ENCODE results near the gene LAMA2. TPM values are rescaled to one million over a fixed set of nuclear protein-coding genes. Genes with fewer than 3 reads are reported as not detected.
"Not testable (repeated sequence)": the region's sequence is repeated elsewhere in the genome, so short reads cannot be mapped to it uniquely, and the experiment has no call there.

Gene LAMA2
- total RNA-seq, 1 donor from 2014 or later = 0.23 TPM

- Mint-ChIP-seq H3K27ac (no peak overlapping the region), H3K27me3 (ENCODE audit: low read depth) (no peaks in the 10 kb centered on the region), H3K36me3 (ENCODE audit: low read depth) (no peaks in the 10 kb centered on the region), H3K4me3 (ENCODE audit: low read depth) (no peak overlapping the region), H3K9me3 (no peaks in the 10 kb centered on the region), H3K4me1 (ENCODE audit: low read depth) (no peaks in the 10 kb centered on the region)
- DNase-seq (ENCODE audit: low spot score) = no peak
- intact Hi-C loops (cut with micrococcal nuclease) = no loop called here
These were observed 190.9 kb downstream of the LAMA2 start for GRCh38 chr6:129073691-129074395.

GRCh38 chr6:129084406-129084805, 201.5 kb downstream of the LAMA2 start:
- intact Hi-C loops (cut with micrococcal nuclease) = no loop called here
- Mint-ChIP-seq H3K36me3 (ENCODE audit: low read depth) (no peaks in the 10 kb centered on the region), H3K27me3 (ENCODE audit: low read depth) (no peaks in the 10 kb centered on the region), H3K9me3 (no peaks in the 10 kb centered on the region), H3K4me3 (ENCODE audit: low read depth) (no peak overlapping the region), H3K27ac (no peak overlapping the region), H3K4me1 (ENCODE audit: low read depth) (no peaks in the 10 kb centered on the region)
- DNase-seq (ENCODE audit: low spot score) = no peak

- H3K9me3 Mint-ChIP-seq; DNase-seq (ENCODE audit: low spot score); H3K36me3 Mint-ChIP-seq (ENCODE audit: low read depth); H3K4me1 Mint-ChIP-seq (ENCODE audit: low read depth); H3K27me3 Mint-ChIP-seq (ENCODE audit: low read depth); intact Hi-C loops (cut with micrococcal nuclease); H3K4me3 Mint-ChIP-seq (ENCODE audit: low read depth); H3K27ac Mint-ChIP-seq: not testable (repeated sequence)
These were observed 205.5 kb downstream of the LAMA2 start for GRCh38 chr6:129088481-129088880.

GRCh38 chr6:129089357-129089756, 206.4 kb downstream of the LAMA2 start:
- no peak for DNase-seq (ENCODE audit: low spot score)
- no peaks in the 10 kb centered on the region for H3K4me1 Mint-ChIP-seq (ENCODE audit: low read depth)
- H3K36me3 Mint-ChIP-seq (ENCODE audit: low read depth) = no peaks in the 10 kb centered on the region
- intact Hi-C loops (cut with micrococcal nuclease) = no loop called here
- no peaks in the 10 kb centered on the region for H3K9me3 Mint-ChIP-seq
- no peaks in the 10 kb centered on the region for H3K27me3 Mint-ChIP-seq (ENCODE audit: low read depth)
- H3K27ac Mint-ChIP-seq = no peak overlapping the region
- H3K4me3 Mint-ChIP-seq (ENCODE audit: low read depth) = no peak overlapping the region

- no peaks in the 10 kb centered on the region for H3K27me3 Mint-ChIP-seq (ENCODE audit: low read depth)
- intact Hi-C loops (cut with micrococcal nuclease) = no loop called here
- H3K4me1 Mint-ChIP-seq (ENCODE audit: low read depth) = no peaks in the 10 kb centered on the region
- H3K36me3 Mint-ChIP-seq (ENCODE audit: low read depth) = no peaks in the 10 kb centered on the region
- H3K27ac Mint-ChIP-seq = no peak overlapping the region
- no peak overlapping the region for H3K4me3 Mint-ChIP-seq (ENCODE audit: low read depth)
- H3K9me3 Mint-ChIP-seq = no peaks in the 10 kb centered on the region
- DNase-seq (ENCODE audit: low spot score) = no peak
These were observed 211.2 kb downstream of the LAMA2 start for GRCh38 chr6:129094147-129094546.

- Mint-ChIP-seq H3K27me3 (ENCODE audit: low read depth) (no peaks in the 10 kb centered on the region), H3K27ac (no peak overlapping the region), H3K36me3 (ENCODE audit: low read depth) (no peaks in the 10 kb centered on the region), H3K4me3 (ENCODE audit: low read depth) (no peak overlapping the region), H3K4me1 (ENCODE audit: low read depth) (no peaks in the 10 kb centered on the region), H3K9me3 (no peaks in the 10 kb centered on the region)
- DNase-seq (ENCODE audit: low spot score) = no peak
- intact Hi-C loops (cut with micrococcal nuclease) = no loop called here
These were observed 213.8 kb downstream of the LAMA2 start for GRCh38 chr6:129096651-129097290.

GRCh38 chr6:129098061-129098553, 215.2 kb downstream of the LAMA2 start:
- Mint-ChIP-seq H3K4me1 (ENCODE audit: low read depth) (no peaks in the 10 kb centered on the region), H3K27me3 (ENCODE audit: low read depth) (no peaks in the 10 kb centered on the region)

GRCh38 chr6:129099696-129100095, 216.8 kb downstream of the LAMA2 start:
- no peak overlapping the region for H3K27ac Mint-ChIP-seq
- intact Hi-C loops (cut with micrococcal nuclease) = no loop called here
- H3K27me3 Mint-ChIP-seq (ENCODE audit: low read depth) = no peaks in the 10 kb centered on the region
- DNase-seq (ENCODE audit: low spot score) = no peak
- H3K4me3 Mint-ChIP-seq (ENCODE audit: low read depth) = no peak overlapping the region
- no peaks in the 10 kb centered on the region for H3K4me1 Mint-ChIP-seq (ENCODE audit: low read depth)
- H3K36me3 Mint-ChIP-seq (ENCODE audit: low read depth) = no peaks in the 10 kb centered on the region
- no peaks in the 10 kb centered on the region for H3K9me3 Mint-ChIP-seq

More at GRCh38 chr6:129098061-129098553, 215.2 kb downstream of the LAMA2 start:
- DNase-seq (ENCODE audit: low spot score) = no peak
- Mint-ChIP-seq H3K4me3 (ENCODE audit: low read depth) (no peak overlapping the region), H3K27ac (no peak overlapping the region), H3K36me3 (ENCODE audit: low read depth) (no peaks in the 10 kb centered on the region), H3K9me3 (no peaks in the 10 kb centered on the region)
- intact Hi-C loops (cut with micrococcal nuclease) = no loop called here

- no peak overlapping the region for H3K27ac Mint-ChIP-seq
- intact Hi-C loops (cut with micrococcal nuclease) = no loop called here
These were observed 217.2 kb downstream of the LAMA2 start for GRCh38 chr6:129100164-129100563.

GRCh38 chr6:129102741-129103140, 219.8 kb downstream of the LAMA2 start:
- H3K9me3 Mint-ChIP-seq = no peaks in the 10 kb centered on the region
- no peak overlapping the region for H3K27ac Mint-ChIP-seq
- intact Hi-C loops (cut with micrococcal nuclease) = no loop called here
- DNase-seq (ENCODE audit: low spot score) = no peak
- H3K27me3 Mint-ChIP-seq (ENCODE audit: low read depth) = no peaks in the 10 kb centered on the region
- no peaks in the 10 kb centered on the region for H3K36me3 Mint-ChIP-seq (ENCODE audit: low read depth)
- no peaks in the 10 kb centered on the region for H3K4me1 Mint-ChIP-seq (ENCODE audit: low read depth)
- H3K4me3 Mint-ChIP-seq (ENCODE audit: low read depth) = no peak overlapping the region

More at GRCh38 chr6:129100164-129100563, 217.2 kb downstream of the LAMA2 start:
- no peaks in the 10 kb centered on the region for H3K36me3 Mint-ChIP-seq (ENCODE audit: low read depth)
- no peak overlapping the region for H3K4me3 Mint-ChIP-seq (ENCODE audit: low read depth)
- H3K4me1 Mint-ChIP-seq (ENCODE audit: low read depth) = no peaks in the 10 kb centered on the region
- no peak for DNase-seq (ENCODE audit: low spot score)
- no peaks in the 10 kb centered on the region for H3K9me3 Mint-ChIP-seq
- H3K27me3 Mint-ChIP-seq (ENCODE audit: low read depth) = no peaks in the 10 kb centered on the region

GRCh38 chr6:129104131-129104530, 221.2 kb downstream of the LAMA2 start:
- Mint-ChIP-seq H3K4me1 (ENCODE audit: low read depth) (no peaks in the 10 kb centered on the region), H3K27me3 (ENCODE audit: low read depth) (no peaks in the 10 kb centered on the region), H3K27ac (no peak overlapping the region), H3K4me3 (ENCODE audit: low read depth) (no peak overlapping the region), H3K9me3 (no peaks in the 10 kb centered on the region), H3K36me3 (ENCODE audit: low read depth) (no peaks in the 10 kb centered on the region)
- DNase-seq (ENCODE audit: low spot score) = no peak
- intact Hi-C loops (cut with micrococcal nuclease) = no loop called here

GRCh38 chr6:129104560-129104959, 221.6 kb downstream of the LAMA2 start:
- no peak for DNase-seq (ENCODE audit: low spot score)
- no peaks in the 10 kb centered on the region for H3K9me3 Mint-ChIP-seq
- intact Hi-C loops (cut with micrococcal nuclease) = no loop called here
- H3K27me3 Mint-ChIP-seq (ENCODE audit: low read depth) = no peaks in the 10 kb centered on the region
- H3K36me3 Mint-ChIP-seq (ENCODE audit: low read depth) = no peaks in the 10 kb centered on the region
- no peaks in the 10 kb centered on the region for H3K4me1 Mint-ChIP-seq (ENCODE audit: low read depth)
- no peak overlapping the region for H3K27ac Mint-ChIP-seq
- H3K4me3 Mint-ChIP-seq (ENCODE audit: low read depth) = no peak overlapping the region

- H3K27ac Mint-ChIP-seq = no peak overlapping the region
- DNase-seq (ENCODE audit: low spot score) = no peak
- no peaks in the 10 kb centered on the region for H3K9me3 Mint-ChIP-seq
- no peaks in the 10 kb centered on the region for H3K27me3 Mint-ChIP-seq (ENCODE audit: low read depth)
- H3K4me3 Mint-ChIP-seq (ENCODE audit: low read depth) = no peak overlapping the region
- no peaks in the 10 kb centered on the region for H3K4me1 Mint-ChIP-seq (ENCODE audit: low read depth)
- no peaks in the 10 kb centered on the region for H3K36me3 Mint-ChIP-seq (ENCODE audit: low read depth)
- intact Hi-C loops (cut with micrococcal nuclease) = no loop called here
These were observed 222.1 kb downstream of the LAMA2 start for GRCh38 chr6:129105035-129105434.
